Thyroid gland (tissue), 4 donors: Measurements from ENCODE around the gene PMF1.

Experiments
- CTCF ChIP-seq, 6 experiments: fragments of 200-600 bp in 3 of 6; fragments of 450-650 bp in 3 of 6; sonication (generic) in 3 of 6; IDR thresholded peaks; one replicate each; pipeline ENCODE4 v1.5.1; 2016 to 2019; ENCODE audit warnings: antibody characterized with exemption in 6 of 6, mild to moderate bottlenecking in 2 of 6, inconsistent platforms in 1 of 6, moderate library complexity in 1 of 6
- POLR2A ChIP-seq, 2 donors: fragments of 450-650 bp; IDR thresholded peaks; one replicate each; pipeline ENCODE4 v1.6.1; 2017; ENCODE audit warnings: antibody characterized with exemption in 2 of 2, mild to moderate bottlenecking in 2 of 2, moderate library complexity in 1 of 2

- TF ChIP-seq CTCF (IDR thresholded peaks at IDR 0.05) (no peak), POLR2A (IDR thresholded peaks at IDR 0.05) (no peak)
These were observed 40.8 kb downstream of the PMF1 start for GRCh38 chr1:156253634-156254033.
